Measurements from ENCODE around the gene RANBP6. TPM values are rescaled to one million over a fixed set of nuclear protein-coding genes. Genes with fewer than 3 reads are reported as not detected.
A peak's percentile ranks its signal among the peaks of the same experiment; 100 is the strongest.

Gene RANBP6
- total RNA-seq, 1 donor from 2014 or later, result 24.0 TPM

- no peak for TF ChIP-seq CTCF (IDR thresholded peaks at IDR 0.05; ENCODE audit: insufficient read depth, low read length, poor library complexity, severe bottlenecking)
- Histone ChIP-seq H3K27me3 (ENCODE audit: control insufficient read depth, insufficient read depth, low read length) (no peaks in the 10 kb centered on the region), H3K36me3 (ENCODE audit: control insufficient read depth, insufficient read depth, low read length) (no peaks in the 10 kb centered on the region), H3K4me3 (ENCODE audit: low read depth, low read length) (no peak overlapping the region)
- DNase-seq (ENCODE audit: low read depth), result no peak
Observed at GRCh38 chr9:6052293-6052919, 37.0 kb upstream of the RANBP6 start.

GRCh38 chr9:6051511-6051950 lies 36.1 kb upstream of the RANBP6 start:
- Histone ChIP-seq H3K36me3 (ENCODE audit: control insufficient read depth, insufficient read depth, low read length) (no peaks in the 10 kb centered on the region), H3K4me3 (ENCODE audit: low read depth, low read length) (no peak overlapping the region), H3K27me3 (ENCODE audit: control insufficient read depth, insufficient read depth, low read length) (no peaks in the 10 kb centered on the region)
- no peak for TF ChIP-seq CTCF (IDR thresholded peaks at IDR 0.05; ENCODE audit: insufficient read depth, low read length, poor library complexity, severe bottlenecking)
- no peak for DNase-seq (ENCODE audit: low read depth)

GRCh38 chr9:6049798-6050197 lies 34.4 kb upstream of the RANBP6 start:
- DNase-seq (ENCODE audit: low read depth), result no peak
- no peaks in the 10 kb centered on the region for H3K27me3 ChIP-seq (ENCODE audit: control insufficient read depth, insufficient read depth, low read length)
- H3K36me3 ChIP-seq (ENCODE audit: control insufficient read depth, insufficient read depth, low read length), result no peaks in the 10 kb centered on the region
- H3K4me3 ChIP-seq (ENCODE audit: low read depth, low read length), result no peak overlapping the region
- TF ChIP-seq CTCF (IDR thresholded peaks at IDR 0.05; ENCODE audit: insufficient read depth, low read length, poor library complexity, severe bottlenecking), result peak; percentile 19

- TF ChIP-seq CTCF (IDR thresholded peaks at IDR 0.05; ENCODE audit: insufficient read depth, low read length, poor library complexity, severe bottlenecking), result no peak
- H3K27me3 ChIP-seq (ENCODE audit: control insufficient read depth, insufficient read depth, low read length), result no peaks in the 10 kb centered on the region
- H3K36me3 ChIP-seq (ENCODE audit: control insufficient read depth, insufficient read depth, low read length), result no peaks in the 10 kb centered on the region
- DNase-seq (ENCODE audit: low read depth), result no peak
- H3K4me3 ChIP-seq (ENCODE audit: low read depth, low read length), result no peak overlapping the region
Observed at GRCh38 chr9:6048039-6048438, 32.6 kb upstream of the RANBP6 start.

GRCh38 chr9:6047020-6047419 lies 31.6 kb upstream of the RANBP6 start:
- Histone ChIP-seq H3K4me3 (ENCODE audit: low read depth, low read length) (no peak overlapping the region), H3K36me3 (ENCODE audit: control insufficient read depth, insufficient read depth, low read length) (no peaks in the 10 kb centered on the region), H3K27me3 (ENCODE audit: control insufficient read depth, insufficient read depth, low read length) (no peaks in the 10 kb centered on the region)
- TF ChIP-seq CTCF (IDR thresholded peaks at IDR 0.05; ENCODE audit: insufficient read depth, low read length, poor library complexity, severe bottlenecking), result no peak
- no peak for DNase-seq (ENCODE audit: low read depth)

- no peak for DNase-seq (ENCODE audit: low read depth)
- no peak for TF ChIP-seq CTCF (IDR thresholded peaks at IDR 0.05; ENCODE audit: insufficient read depth, low read length, poor library complexity, severe bottlenecking)
- Histone ChIP-seq H3K36me3 (ENCODE audit: control insufficient read depth, insufficient read depth, low read length) (no peaks in the 10 kb centered on the region), H3K27me3 (ENCODE audit: control insufficient read depth, insufficient read depth, low read length) (no peaks in the 10 kb centered on the region), H3K4me3 (ENCODE audit: low read depth, low read length) (no peak overlapping the region)
Observed at GRCh38 chr9:6045364-6045763, 29.9 kb upstream of the RANBP6 start.
